HG03039 (cell line): ENCODE measurements around the gene ACTRT2.

ENCODE experiments used
- ATAC-seq: cut with Tn5 transposase; IDR thresholded peaks from one replicate; pipeline ENCODE4 v1.9.1; 2021; ENCODE audit warnings: mild to moderate bottlenecking, moderate library complexity; ENCODE audit not compliant: unreplicated experiment

ACTRT2 gene

GRCh38 chr1:3050603-3051002, 29.3 kb downstream of the ACTRT2 start:
- ATAC-seq = no peak

GRCh38 chr1:3051270-3052268, 30.3 kb downstream of the ACTRT2 start:
- ATAC-seq = no peak

- ATAC-seq = no peak
These were observed 31.2 kb downstream of the ACTRT2 start for GRCh38 chr1:3052501-3052900.

GRCh38 chr1:3053366-3053980, 32.2 kb downstream of the ACTRT2 start:
- no peak for ATAC-seq

GRCh38 chr1:3053986-3054385, 32.7 kb downstream of the ACTRT2 start:
- no peak for ATAC-seq

GRCh38 chr1:3054474-3054873, 33.2 kb downstream of the ACTRT2 start:
- ATAC-seq = no peak

- no peak for ATAC-seq
These were observed 33.8 kb downstream of the ACTRT2 start for GRCh38 chr1:3055051-3055450.

- no peak for ATAC-seq
These were observed 35.4 kb downstream of the ACTRT2 start for GRCh38 chr1:3056641-3057040.

- no peak for ATAC-seq
These were observed 37.2 kb downstream of the ACTRT2 start for GRCh38 chr1:3058263-3059030.

- no peak for ATAC-seq
These were observed 38.9 kb downstream of the ACTRT2 start for GRCh38 chr1:3060127-3060526.

GRCh38 chr1:3060601-3061551, 39.6 kb downstream of the ACTRT2 start:
- ATAC-seq = no peak

GRCh38 chr1:3061566-3061965, 40.3 kb downstream of the ACTRT2 start:
- ATAC-seq = no peak

GRCh38 chr1:3061981-3062615, 40.8 kb downstream of the ACTRT2 start:
- ATAC-seq = no peak

GRCh38 chr1:3062616-3063378, 41.5 kb downstream of the ACTRT2 start:
- no peak for ATAC-seq

GRCh38 chr1:3063379-3064295, 42.4 kb downstream of the ACTRT2 start:
- ATAC-seq = no peak

GRCh38 chr1:3064296-3064850, 43.1 kb downstream of the ACTRT2 start:
- ATAC-seq = no peak

- no peak for ATAC-seq
These were observed 43.6 kb downstream of the ACTRT2 start for GRCh38 chr1:3064901-3065300.

GRCh38 chr1:3065396-3065795, 44.1 kb downstream of the ACTRT2 start:
- no peak for ATAC-seq
